GM21737 (cell line): ENCODE results near the gene CD7.

ENCODE experiments used
- ATAC-seq: cut with Tn5 transposase; IDR thresholded peaks from one replicate; pipeline ENCODE4 v1.9.1; 2021; ENCODE audit warnings: mild to moderate bottlenecking, moderate library complexity; ENCODE audit not compliant: unreplicated experiment

Gene CD7

DNA sequence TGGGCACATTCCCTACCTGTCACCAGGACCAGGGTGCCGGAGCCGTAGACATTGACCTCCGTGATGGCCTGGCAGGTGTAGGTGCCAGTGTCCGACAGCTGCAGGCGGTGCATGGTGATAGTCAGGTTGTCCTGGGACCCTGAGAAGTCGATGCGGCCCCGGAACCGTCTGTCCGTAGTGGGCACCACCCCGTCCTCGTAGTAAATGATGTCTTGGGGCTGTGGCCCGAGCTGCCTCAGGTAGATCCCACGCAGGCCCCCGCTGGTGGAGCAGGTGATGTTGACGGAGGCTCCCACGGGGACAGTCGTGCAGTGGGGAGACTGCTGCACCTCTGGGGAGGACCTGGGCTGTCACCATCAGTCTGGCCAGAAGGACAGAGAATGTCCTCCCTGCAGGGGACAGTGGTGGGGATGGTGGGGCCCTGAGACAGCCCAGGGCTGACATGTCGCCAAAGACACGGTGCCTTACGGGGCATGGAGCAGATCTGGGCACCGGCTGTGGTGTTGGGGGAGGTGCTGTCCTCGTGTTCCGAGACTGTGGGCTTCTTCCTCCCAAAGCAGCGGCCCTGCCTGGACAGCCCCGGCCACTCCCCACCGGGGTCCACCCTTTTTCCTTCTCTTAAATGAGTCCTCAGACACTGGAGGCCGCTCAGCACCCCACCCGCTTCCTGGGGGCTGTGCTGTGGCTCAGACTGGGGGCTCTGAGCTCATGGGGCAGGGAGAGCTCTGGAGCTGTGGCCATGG is 586 bp downstream of the CD7 start:
- no peak for ATAC-seq

DNA sequence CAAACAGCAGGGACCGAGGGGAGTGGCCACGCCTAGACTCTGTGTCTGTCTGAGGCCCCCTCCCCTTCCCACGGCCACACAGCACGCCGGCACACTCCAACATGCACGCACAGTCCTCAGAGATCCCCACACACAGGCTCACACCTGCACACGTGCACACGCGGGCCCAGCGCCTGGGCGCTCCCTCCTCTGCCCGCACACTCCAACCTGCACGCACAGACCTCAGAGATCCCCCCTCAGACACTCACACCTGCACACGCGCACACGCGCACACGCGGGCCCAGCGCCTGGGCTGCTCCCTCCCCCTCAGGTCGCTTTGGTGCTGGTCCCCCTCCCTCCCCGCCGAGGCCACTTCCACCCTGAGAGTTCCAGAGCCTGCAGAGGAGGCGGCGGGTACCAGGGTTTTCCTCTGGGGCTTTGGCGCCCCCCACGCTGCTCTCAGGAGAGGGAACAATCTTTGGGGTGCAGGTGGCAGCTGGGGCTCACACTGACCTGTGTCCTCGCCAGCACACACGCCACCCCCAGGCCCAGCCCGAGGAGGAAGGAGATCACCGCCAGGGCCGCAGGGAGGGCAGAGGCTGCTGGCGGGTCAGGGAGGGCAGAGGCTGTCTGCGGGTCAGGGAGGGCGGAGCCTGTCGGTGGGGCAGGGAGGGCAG is 1.6 kb downstream of the CD7 start:
- no peak for ATAC-seq

DNA sequence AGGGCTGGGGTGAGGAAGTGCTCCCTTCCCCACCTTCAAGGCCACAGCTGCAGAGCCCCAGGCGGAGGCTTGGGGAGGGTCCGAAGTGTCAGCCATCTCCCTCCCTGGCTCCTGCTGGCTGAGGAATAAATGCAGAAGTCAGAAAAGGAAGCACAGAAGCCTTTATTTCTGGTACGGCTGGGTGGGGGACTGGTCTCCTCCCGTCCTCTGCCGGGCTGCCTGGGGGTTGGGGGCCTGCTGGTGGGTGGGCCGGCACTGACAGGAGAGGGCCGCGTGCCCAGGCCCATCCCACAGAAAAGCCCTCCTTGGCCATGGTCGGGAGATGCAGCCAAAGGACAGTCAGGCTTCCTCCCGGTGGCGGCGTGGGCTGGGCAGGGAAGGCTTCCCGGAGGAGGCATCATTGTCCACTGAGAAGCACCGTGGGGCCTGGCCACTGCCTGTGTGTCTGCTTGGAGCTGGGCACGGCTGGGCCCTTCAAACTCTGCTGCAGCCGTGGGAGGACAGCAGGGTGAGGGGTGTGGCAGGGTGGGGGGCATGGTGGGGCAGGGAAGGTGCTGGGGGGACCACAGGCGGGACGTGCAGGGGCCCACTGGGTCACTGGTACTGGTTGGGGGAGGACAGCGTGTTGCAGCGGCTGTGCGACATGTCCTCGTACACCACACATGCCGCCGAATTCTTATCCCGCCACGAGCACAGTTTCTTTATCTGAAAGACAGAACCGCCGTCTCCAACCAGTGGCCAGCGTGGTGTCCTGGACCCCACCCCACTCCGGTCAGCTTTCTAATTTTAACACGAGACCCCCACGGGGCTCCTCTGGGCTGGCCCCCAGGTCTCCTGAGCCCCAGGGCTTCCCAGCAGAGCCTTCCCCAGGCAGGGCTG is 2.4 kb downstream of the CD7 start:
- ATAC-seq, result no peak

DNA sequence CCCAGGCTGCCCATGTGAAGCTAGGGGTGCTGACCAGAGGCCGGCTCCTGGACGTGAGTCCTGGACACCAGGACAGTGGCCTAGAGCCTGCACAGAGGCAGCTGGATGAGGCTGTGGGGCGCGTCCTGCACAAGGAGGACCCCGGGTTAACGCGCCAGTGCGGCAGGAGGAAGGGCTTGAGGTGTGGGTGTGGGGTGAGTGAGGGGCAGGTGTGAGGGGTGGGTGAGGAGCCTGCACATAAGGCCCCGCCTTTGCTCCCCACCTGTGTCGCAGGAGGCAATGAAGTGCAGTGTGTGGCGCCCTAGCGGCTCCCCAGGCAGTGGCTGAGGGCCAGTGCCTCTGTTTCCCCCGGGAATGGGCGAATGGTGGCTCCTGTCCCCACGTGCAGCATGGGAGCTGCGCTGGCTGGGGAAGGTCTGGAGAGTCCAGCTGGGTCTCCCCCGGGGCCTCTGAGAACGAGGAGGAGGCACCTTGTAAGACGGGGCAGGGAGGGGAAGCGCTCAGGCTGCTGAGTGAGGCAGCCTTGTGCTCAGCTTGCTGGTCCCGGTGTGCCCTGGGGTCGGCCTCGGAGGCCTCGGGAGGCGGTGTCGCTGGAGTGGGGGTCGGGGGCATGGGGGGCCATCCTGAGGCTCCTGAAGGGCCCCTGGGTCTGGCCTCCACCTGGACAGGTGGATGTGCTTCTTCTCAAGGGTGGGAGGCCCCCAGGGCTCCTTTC is 3.2 kb downstream of the CD7 start:
- no peak for ATAC-seq

DNA sequence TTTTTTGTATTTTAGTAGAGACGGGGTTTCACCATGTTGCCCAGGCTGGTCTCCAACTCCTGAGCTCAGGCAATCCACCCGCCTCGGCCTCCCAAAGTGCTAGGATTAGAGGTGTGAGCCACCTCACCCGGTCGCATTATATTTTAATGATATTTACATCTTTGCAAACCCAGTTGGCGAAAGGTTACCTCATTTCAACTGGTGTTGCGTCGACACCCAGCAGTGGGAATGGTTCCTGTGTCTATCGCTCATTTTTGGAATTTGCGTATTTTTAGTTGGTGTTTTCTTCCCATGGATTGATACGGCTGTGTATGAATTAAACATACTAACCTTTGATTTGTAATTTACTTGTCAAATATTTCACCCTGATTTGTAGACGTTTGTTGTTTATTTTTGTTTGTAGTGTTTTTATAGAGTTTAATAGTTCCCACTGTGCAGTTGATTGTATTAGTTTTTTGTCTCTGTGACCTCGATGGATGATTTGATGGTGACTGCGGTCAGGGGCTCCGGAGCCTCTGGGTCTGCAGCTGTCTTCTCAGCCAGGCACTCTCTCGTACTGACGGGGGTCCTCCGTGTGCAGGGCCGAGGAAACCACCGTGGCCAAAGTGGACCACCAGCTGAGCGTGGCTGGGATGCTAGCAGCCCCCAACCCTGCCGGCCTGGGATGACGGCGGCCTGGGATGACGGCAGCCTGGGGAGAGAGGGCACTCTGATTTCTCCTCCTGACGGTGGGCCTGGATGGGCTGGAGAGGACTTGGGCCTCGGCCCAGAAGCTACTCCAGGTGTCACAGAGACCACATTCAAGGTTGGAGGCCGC is 4.0 kb downstream of the CD7 start:
- ATAC-seq, result no peak

DNA sequence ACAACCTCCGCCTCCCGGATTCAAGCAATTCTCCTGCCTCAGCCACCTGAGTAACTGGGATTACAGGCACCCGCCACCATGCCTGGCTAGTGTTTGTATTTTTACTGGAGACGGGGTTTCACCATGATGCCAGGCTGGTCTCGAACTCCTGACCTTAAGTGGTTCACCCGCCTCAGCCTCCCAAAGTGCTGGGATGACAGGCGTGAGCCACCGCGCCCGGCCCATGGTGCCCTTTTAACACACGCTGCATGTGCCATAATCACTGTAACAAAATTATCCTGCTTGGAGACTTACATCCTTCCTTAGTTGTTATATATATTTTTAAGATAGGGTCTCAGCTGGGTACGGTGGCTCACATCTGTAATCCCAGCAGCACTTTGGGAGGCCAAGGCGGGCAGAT is 5.4 kb downstream of the CD7 start:
- ATAC-seq, result no peak

DNA sequence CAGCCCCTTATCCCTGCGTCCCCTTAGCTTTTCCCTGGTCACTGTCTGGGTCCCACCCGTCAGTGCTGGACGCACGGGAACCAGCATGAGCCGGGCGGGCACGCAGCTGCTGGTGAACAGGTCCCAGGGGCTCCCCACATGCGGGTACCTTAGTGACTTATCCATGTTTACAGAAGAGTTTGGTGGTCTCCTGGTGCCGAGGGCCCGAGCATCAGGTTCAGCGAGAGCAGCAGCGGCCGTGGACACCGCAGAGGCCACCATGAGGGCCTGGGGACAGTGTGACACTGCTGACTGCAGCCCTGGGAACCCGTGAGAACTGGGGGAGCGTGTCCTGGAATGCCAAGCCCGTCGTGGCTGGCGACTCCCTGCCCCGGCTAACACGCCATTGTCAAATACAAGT is 6.5 kb downstream of the CD7 start:
- ATAC-seq, result no peak

DNA sequence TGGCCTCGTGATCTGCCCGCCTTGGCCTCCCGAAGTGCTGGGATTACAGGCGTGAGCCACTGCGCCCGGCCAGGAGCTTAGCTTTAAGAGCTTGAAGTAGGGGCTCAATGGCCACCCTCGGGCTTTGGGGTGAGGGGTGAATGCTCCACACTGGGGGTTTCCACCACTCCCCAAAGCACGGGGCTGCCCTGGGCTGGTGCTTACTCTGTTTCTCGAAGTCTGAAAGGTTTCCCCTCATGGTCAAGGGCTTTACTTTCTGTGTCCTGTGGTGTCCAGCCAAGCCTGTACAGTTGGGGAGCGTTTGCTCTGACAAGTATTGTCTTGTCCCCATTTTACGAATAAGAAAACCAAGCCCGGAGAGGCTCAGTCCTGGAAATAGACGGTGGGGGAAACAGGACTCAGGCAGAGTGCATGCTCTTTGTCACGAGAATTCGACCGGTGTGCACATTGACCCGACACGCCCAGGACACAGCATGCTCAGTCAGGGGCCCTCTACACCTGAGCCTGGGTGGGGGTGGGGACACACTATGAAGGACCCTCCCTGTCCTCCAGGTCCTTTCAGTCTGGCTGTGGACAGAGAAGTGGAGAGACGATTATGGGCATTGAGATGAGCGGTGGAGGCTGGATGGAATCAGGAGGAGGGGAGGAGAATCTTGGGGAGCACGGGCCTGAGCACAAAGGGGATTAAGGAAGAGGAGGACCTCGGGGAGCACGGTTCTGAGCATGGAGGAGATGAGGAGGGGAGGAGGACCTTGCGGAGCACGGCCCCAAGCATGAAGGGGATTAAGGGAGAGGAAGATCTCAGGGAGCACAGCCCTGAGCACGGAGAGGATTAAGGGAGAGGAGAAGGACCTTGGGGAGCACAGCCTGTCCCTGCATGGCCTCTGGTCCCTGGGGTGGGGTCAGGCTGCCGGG is 7.5 kb downstream of the CD7 start:
- no peak for ATAC-seq

DNA sequence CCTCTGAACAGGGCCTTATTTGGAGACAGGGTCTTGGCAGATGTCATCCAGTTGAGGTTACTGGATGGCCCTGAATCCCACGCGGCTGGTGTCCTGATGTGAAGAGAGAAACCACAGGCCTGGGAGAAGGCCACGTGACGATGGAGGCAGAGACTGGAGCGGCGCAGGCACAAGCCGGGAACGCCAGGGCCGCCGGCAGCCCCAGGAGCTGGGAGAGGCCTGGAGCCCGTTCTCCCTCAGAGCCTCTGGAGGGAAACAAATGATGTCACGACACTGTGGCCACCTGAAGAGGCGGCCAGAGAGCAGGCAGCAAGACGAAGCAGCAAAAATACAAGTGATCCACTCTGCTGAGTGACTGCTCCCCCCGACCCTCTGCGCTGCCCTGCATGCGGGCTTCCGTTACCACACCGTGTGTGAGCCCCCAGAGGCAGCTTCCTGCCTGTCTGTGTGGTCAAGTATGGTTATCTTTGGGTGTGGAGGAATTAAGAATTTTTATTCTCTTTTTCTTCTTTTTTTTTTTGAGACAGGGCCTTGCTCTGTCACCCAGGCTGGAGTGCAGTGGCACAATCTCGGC is 11.6 kb downstream of the CD7 start:
- no peak for ATAC-seq

DNA sequence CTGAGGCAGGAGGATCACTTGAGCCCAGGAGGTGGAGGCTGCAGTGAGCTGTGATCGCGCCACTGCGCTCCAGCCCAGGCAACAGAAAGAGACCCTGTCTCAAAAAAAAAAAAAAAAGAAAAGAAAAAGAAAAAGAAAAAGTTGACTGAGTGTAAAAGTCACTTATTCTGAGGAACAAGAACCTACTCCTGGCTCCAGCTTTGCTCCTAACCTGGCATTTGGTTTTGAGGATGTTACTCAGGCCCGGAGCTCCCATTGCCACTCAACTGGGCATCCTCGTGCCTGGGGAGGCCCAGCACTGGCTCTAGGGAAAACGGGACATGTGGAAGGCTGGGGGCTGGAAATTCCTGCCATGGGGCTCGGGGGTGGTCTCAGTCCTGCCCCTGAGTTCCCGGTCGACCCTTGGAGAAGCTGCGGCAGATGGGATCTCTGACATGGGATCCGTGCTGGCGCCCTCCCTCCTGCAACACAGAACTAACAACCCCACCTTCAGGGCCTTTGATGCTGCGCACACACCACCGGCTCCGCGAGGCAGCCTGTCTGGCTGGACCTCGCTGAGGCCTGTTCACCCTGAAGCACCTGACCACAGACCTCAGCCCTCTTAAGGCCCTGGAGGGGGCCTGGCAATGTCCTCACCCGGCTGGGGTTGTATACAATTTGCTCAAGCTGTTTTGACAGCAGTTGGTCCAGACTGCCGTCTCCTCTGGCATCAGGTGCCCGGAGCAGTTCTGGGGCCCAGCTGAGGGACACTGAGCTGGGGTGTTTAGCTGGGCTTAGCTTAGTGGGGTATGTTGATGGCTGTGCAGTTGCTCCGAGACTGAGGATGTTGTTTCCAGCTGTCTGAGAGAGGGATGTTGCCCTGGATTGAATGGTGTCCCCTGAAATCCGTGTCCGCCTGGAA is 12.3 kb downstream of the CD7 start:
- ATAC-seq, result no peak

DNA sequence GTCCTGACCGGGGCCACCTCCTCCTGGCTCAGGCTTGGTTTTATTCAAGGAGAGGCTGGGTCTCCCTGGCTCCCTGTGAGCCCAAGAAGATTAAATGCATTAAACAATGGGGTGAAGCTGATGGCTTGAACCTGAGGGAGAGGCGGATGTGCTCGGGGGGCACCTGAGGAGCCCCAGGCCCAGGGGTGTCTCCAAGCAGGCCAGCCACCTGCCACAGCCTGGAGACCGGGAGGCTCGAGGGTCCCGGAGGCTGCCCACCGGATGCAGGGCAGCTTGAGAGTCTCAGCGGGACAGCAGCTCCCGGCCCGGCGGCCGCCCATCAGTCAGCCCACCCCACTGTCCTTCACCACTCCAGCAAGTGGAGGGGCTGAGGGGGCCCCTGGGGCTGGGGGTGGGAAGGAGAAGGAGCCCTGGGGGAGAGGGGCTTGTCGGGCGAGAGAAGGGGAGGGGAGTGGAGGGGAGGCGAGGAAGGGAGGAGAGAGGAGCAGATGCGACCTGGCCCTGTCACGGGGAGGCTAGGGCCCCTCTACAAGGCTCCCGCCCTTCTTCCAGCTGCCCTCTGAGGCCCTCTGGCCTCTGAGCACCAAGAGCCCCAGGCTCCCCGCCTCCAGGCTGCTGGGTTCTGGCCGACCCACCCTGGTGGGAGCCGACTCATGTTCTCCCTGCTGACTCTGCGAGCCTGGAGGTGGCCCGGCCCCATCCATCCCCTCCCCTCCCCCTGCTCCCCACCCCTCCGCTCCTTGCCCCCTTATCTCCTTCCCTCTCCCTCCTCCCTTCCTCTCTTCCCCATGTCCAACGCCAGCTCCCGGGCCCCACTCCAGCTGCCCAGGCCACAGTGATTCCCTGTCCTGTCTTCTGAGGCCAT is 13.2 kb downstream of the CD7 start:
- ATAC-seq, result no peak

DNA sequence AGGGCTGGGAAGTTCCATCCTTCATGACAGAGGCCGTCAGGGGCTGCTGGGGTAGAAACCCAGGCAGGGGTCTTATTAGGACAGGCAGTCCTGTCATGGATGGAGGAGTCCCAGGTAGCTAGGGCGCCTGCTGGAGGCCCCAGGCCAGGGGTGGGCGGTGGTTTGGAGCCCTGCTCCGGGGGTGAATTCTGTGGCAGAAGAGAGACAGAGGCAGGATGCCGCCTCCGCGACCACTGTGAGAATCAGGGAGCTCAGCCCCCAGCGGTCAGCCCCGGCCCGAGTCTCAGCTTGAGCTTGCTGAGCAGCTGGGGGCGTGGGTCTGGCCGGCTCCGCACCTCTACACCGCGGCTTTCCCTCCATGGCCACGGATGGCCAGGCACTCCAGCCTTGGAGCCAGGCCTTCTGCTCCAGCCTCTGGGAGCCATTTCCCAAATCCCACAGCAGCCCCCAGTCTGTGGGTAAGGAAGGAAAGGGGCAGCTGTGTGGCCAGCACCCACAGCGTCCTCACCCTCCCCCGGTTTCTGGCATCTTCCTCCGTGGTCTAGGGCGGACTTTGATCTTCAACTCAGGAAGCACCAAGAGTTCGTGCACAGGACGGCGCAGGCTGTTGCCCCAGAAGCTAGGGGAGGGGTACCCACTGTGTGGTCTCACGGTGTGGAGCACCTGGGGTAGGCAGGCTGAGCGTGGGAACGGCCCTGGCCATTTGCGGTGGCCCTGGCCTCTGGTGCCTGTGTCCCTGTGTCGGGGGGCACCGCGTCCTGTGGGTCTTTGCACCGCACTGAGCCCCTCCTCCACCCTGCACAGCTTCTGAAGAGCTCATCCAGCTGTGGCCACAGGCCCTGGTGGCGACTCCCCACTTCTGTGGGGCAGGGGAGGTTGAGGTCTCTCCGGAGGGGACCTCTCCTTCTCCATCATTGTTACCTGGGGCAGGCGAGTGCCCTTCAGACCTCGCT is 14.1 kb downstream of the CD7 start:
- no peak for ATAC-seq

DNA sequence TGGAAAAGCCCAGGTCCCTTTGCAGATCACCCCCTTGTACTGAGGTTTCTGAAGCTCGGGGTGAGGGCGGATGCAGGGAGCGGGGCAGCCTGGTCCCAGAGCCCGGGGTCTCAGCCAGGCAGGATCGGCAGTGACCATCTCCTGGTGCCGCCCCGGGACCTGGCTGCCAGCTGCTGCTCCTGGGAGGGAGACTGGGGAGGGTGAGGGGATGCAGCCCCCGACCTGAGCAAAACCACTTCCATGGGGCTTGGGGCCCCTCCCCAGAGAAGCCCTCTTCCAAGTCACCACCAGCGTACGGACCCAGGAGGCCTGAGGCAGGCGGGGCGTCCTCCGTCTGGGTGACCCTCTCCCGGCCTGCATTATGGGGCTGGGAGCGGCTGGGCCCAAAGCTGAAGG is 14.8 kb downstream of the CD7 start:
- ATAC-seq, result no peak

DNA sequence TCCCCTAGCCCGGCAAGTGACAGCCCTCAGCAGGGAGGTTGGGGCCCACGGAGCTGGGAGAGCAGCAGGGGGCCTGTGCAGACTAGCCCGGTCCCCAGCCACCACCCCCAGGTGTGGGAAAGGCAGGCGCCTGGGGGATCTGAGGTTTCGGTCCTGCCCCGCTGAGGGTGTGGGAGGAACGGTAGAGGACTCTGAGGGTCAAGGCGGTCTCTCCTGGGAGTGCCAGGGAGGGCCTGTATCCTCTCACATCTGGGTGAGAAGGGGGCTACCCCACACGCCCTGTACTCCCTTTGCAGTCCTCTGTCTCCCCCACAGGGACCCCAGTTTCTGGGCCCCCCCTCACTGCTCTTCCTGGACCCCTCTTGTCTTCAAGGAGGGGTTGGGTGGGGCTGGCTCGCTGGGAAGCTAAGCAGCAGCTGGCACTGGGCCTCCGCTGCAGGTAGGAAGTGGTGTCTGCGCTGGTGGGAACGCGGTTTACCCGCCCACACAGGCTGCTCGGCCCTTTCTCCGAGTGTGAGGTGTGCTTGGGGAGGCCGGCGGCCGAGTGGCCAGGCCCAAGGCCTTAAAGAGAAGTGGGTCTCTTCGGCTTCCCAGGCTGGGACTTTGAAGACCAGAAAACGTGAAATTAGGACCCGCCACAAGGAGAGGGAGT is 15.4 kb downstream of the CD7 start:
- ATAC-seq, result no peak

DNA sequence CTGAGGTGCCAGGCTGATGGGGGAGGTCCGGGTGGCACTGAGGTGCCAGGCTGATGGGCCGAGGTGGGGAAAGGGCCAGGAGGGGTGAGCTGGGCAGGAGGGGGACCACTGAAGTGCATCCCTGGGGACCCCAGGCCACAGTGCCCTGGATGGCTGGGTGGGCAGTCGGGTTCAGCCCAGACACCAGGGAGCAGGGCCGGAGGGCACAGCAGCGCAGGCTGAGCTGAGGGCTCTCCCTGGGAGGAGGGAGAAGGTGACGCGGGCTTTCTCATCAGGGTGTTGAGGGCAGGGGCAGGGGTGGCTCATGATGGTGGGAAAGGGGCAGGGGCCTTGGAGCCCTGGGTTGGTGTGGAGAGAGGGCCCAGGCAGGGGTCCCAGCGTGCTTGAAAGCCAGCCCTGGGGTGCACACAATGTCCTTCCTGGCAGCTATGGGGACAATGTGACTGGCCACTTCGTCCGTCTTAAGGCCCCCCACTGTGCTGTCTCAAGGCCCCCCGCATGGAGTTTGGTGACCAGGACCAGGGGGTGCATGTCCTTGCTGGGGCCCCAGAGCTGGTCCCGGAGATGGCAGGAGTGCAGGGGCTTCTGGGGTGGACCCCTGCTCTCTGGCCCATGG is 16.0 kb downstream of the CD7 start:
- no peak for ATAC-seq
